ENCODE measurements around the gene ABCC3. TPM values are rescaled to one million over a fixed set of nuclear protein-coding genes. Genes with fewer than 3 reads are reported as not detected.

ABCC3 gene
- total RNA-seq, 1 donor from 2014 or later, result 250 TPM

DNA sequence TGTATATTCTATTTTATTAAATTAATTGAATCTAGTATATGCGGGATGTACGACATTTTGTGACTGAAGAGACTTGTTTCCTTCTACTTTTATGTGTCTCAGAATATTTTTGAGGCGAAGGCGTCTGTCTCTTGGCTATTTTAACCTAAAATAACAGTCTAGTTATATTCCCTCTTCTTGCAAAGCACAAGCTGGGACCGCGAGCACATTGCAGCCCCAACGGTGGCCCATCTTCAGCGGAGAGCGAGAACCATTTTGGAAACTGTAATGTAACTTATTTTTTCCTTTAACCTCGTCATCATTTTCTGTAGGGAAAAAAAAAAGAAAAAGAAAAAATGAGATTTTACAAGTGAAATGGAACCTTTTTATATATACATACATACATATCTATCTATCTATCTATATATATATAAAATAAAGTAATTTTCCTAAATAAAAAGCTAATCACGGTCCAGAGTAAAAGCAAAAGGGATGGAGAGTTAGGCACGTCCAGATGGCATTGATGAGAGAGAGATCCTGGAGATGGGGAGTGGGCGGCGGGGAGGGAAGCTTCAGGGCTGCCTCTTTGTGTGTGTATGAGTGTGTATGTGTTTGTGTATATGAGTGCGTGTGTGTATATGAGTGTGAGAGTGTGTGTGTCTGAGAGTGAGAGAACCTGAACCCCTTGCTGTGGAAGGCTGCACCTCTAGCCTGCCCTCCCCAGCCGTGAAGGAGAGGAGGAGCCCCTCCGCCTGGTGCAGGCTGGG is 7.5 kb upstream of the ABCC3 start:
- no peak for DNase-seq (ENCODE audit: low read depth)

DNA sequence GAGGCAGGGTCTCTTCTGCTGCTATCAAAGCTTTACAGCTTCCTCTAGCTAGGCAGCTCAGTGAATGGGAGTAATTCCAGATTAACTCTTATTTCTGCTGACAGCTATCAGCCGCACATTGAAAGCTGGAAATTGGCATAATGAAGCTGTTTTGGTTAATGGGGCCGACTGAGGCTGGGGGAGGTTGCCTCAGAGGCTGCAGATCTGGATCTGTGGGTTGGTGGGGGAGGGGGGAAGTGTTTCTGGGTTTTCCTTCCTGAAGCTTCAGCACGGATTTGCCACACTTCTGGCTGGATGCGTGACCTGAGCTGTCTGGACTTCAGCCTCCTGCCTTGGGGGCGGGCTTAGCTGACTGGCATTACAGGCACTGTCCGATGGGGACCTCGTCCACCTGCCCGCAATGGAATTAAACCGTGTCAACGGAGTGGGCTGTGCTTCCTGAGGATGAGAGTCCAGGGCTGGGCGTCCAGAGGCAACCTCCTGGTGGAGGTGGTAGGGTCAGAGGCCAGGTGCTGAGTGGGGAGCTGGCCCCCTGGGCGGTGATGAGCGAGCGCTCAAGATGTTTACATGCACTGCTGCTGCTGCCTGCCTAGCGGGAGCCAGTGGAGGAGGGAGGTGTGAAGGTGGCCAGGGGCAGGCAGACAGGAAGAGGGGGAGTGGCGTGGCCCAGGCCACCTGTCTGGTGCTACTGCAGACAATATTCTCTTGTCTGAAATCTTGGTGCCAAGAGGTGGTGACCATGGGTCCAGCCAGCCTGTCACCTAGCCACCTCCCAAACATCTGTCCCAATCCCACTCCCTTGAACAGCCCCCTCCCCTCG is 6.7 kb upstream of the ABCC3 start:
- DNase-seq (ENCODE audit: low read depth), result peak; percentile 50

- no peak for DNase-seq (ENCODE audit: low read depth)
These were observed 4.8 kb upstream of the ABCC3 start for GRCh38 chr17:50629902-50630301.

GRCh38 chr17:50630524-50631194 is 4.0 kb upstream of the ABCC3 start:
- no peak for DNase-seq (ENCODE audit: low read depth)

DNA sequence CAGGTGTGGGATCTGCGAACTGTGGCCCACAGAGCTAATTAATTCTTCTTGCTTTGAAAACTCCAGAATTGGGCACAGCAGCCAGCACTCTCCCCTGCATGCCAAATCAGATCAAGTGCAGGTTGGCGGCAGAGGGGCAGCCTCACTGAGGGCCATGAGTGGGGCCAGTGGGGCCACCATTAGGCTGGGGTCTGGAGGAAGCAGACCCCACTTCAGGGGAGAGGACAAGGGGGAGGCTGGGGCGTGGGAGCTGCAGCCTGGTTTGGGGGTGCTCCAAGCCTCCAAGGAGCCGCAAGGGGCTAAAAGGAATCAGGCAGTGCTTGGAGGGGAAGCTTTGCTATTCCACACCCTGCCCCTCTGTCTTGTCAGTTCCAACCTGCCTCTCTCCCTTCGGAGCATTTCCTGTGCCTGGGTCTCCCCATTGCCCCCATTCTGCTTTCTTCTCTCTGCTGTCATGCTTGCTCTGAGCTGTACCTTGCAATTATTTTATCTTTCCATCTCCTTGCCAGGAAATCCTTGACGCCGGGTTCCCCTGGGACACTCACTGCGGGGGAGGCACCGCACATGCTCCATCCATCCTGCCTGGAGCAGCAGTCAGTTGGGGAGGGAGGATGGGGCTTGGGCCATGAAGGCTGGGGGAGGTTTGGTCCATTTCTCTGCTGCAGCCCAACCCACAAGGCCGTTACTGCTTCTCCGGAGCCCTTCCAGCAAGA is 3.3 kb upstream of the ABCC3 start:
- DNase-seq (ENCODE audit: low read depth), result no peak

GRCh38 chr17:50631908-50632571 is 2.6 kb upstream of the ABCC3 start:
- peak; percentile 61 for DNase-seq (ENCODE audit: low read depth)

DNA sequence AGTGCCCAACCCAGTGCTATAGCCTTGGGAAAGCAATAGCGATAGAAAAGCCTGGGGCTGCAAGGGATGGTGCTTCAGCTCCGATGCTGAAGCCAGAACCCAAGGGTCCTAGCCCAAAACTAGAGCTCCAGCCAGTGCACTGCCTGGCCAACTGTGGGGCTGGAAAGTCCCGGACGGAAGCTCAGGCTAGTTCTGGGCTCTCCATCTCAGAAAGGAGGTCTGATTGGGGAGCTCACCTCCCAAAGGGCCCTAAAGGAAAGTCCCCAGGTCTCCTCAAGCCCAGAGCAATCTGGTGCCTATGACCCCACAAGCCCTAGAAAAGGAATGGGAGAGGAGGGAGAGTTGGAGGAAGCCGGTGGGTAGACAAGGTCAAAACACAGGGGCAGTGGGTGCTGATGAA is 2.0 kb upstream of the ABCC3 start:
- no peak for DNase-seq (ENCODE audit: low read depth)

DNA sequence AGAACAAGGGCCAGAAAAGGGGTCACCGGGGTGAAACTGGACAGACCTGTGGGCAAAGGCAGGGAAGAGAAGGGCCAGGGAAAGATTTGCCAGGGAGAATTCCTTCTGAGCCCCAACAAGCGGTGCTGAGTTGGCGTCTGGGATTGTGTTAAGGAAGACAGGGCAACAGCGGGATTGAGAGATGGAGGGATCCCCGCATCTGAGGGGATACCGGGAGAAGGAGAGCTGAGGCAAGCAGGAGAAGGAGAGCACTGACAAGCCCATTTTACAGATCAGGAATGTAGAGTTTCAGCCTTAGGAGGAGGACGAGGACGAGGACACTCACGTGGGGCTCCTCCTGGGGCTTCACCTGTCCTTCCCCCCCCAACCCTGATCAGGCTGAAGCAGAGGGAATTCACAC is 998 bp upstream of the ABCC3 start:
- DNase-seq (ENCODE audit: low read depth), result no peak

DNA sequence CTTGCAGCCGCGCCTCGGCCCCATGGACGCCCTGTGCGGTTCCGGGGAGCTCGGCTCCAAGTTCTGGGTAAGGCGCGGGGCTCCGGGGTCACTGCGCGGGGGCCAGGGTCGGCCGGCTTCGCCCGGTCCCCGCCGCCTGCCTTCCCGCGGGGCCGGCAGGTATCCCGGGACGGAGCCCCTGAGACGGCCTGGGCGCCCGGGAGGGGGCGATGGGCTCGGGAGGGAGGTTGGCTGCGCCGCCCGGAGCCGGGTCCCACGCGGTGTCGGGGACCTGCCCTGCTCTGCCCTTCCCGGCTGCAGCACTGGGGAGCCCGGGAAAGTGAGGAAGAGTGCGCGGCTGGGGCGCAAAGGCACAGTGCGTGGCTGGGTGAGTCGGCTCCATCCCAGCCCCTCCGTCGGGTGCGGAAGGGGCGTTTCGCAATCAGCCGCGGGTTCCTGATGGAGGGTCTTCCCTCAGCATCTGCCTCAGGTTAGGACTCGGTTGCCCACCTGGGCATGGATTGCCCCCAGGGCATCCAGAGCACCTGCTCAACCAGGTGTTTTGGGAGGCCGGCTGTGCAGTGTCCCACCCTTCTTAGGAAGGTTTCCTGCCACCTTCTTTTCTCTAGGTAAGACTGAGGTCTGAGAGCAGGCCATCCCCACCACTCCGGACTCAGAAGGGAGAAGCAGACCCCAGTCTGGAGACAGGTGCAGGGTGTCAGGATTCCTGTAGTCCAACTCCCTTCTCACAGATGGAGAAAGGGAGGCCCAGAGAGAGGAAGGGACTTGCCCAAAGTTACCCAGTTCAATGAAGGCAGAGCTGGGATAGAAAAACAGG is 442 bp downstream of the ABCC3 start:
- no peak for DNase-seq (ENCODE audit: low read depth)

DNA sequence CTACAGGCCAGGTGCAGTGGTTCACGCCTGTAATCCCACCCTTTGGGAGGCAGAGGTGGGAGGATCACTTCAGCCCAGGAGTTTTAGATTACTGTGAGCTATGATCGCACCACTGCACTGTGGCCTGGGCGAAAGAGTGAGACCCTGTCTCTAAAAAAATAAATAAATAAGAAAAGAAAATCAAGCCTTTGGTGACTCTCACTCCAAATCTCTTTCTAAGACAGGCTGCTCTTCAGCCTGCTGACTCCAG is 976 bp downstream of the ABCC3 start:
- no peak for DNase-seq (ENCODE audit: low read depth)

- no peak for DNase-seq (ENCODE audit: low read depth)
These were observed 1.5 kb downstream of the ABCC3 start for GRCh38 chr17:50635982-50636803.

- DNase-seq (ENCODE audit: low read depth), result no peak
These were observed 2.1 kb downstream of the ABCC3 start for GRCh38 chr17:50636804-50637195.

GRCh38 chr17:50637829-50638605 is 3.3 kb downstream of the ABCC3 start:
- DNase-seq (ENCODE audit: low read depth), result no peak

DNA sequence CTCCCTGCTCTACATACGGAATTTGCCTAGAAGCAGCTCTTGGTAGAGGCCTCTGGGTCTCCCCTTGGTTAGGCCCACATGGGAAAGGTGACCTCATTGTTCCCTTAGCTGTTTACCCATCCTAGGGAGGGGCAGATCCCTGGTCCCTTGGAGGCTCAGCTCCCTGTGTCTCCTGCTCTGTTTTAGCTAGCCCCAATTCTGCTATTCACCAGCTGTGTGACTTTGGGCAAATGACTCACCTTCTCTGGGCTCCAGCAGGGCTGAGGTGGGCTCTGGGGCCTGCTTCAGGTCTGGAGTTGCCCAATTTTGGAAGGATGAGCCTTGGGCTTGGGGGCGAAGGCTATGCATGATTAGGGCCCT is 3.9 kb downstream of the ABCC3 start:
- DNase-seq (ENCODE audit: low read depth), result no peak

DNA sequence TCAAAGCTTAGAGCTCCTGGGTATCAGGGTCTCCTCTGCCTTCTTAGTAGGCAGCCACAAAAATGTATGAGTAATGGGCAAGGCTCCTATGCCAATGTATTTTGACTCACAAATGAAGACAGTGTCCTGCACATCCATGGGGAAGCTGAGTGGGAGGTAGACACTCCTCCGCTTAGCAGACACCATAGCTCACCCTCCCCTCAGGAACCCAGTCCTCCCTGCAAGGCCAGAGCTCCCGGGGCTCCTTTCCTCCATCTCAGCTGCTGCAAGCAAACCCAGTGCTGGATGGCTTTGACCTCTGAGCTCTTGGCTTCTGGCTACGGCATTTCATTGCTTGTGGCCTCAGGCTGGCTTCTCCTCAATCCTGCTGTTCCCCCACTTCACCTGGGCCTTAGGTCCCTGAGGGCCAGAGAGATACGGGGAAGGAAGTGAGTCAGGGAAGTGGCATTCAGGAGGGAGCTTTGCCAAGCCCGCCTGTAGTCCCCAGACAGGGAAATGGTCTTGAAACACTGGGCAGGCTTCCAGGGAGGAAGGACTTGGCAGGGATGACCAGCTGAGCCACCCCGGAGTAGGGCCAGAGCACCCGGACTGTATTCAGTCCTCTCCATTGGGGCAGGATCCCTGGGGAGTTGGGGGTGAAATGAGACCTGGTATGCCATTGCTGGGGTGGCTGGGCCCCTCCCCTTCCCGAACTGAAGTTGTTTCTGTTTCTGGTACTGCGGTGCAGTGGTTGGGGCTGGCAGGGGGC is 4.5 kb downstream of the ABCC3 start:
- peak; percentile 98 for DNase-seq (ENCODE audit: low read depth)

DNA sequence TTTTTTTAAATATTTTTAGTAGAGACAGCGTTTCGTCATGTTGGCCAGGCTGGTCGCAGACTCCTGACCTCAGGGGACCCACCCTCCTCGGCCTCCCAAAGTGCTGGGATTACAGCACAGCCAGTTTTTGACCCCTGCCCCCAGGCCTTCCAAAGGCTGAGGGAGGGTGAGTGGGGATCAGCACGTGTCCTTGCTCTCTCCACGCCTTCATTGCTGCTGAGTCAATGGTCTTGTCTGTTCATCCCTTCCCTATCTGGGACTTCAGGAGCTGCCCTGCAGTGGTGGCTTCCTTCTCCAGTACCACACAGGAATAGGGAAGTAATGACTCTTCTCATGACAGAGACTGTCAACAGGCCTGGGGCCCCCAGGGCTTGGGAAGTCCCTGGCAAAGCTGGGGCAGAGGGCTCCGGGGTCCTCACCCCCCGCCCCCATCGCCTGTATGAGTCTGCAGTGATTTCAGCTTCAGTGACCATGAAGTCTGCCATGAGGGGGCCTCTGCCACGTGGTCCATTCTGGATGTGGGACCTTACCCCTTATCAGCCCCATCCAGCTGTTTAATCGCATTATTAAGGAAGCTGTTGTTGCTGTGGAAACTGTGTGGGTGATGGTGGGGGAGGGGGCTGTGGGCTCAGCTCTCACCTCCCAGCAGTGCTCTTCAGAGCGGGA is 6.1 kb downstream of the ABCC3 start:
- DNase-seq (ENCODE audit: low read depth), result peak; percentile 39

- no peak for DNase-seq (ENCODE audit: low read depth)
These were observed 6.7 kb downstream of the ABCC3 start for GRCh38 chr17:50641357-50641756.

DNA sequence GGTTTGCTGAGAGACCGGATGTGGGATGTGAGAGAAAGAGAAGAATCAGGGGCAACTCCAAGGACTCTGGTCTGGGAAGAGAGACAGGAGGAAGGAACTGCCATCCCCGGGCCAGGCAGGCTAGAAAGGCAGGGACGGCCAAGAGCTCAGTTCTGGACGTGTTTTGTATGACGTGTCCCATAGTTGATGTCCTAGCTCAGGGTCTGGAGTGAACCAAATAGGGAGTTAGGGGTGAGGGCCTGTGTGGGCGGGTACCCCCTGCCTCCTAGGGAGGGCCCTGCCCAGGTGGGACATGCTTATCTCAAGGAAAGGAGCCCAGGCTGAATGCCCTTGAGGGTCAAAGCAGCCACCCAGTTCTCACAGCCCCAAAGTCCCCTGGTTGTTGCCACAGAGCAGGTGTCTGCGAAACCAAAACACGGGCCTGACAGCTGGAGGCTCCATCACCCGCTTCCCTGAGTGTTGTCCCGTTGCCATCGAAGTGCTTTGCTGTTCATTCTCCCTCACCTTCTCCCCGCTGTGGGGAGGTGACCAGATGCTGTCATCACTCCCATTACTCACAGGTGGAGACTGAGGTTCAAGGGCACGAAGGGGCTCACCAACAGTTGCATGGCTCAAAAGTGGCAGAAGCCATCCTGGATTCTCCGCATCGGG is 7.5 kb downstream of the ABCC3 start:
- no peak for DNase-seq (ENCODE audit: low read depth)

Data from renal cortical epithelial cell (primary cell).